ENCODE data around the gene DUSP28.

The DUSP28 gene

GRCh38 chr2:240524963-240525718, 35.0 kb upstream of the DUSP28 start:
- FAIRE-seq (no peak), DNase-seq (ENCODE audit: insufficient read length, low spot score) (no peak)
- TF ChIP-seq PAX5 (IDR thresholded peaks at IDR 0.05; ENCODE audit: insufficient read depth, low read length, severe bottlenecking) (no peak), POLR2AphosphoS5 (IDR thresholded peaks at IDR 0.05; ENCODE audit: low read depth, low read length) (no peak), TAF1 (IDR thresholded peaks at IDR 0.05; ENCODE audit: low read depth, low read length) (no peak), POU2F2 (IDR thresholded peaks at IDR 0.05; ENCODE audit: low read depth, low read length) (no peak), POLR2A (IDR thresholded peaks at IDR 0.05; ENCODE audit: low read depth, low read length) (no peak), SPI1 (IDR thresholded peaks at IDR 0.05; ENCODE audit: low read depth, low read length) (no peak)

- no peak for DNase-seq (ENCODE audit: insufficient read length, low spot score)
- FAIRE-seq: no peak
- TF ChIP-seq POLR2AphosphoS5 (IDR thresholded peaks at IDR 0.05; ENCODE audit: low read depth, low read length) (no peak), TAF1 (IDR thresholded peaks at IDR 0.05; ENCODE audit: low read depth, low read length) (no peak), POU2F2 (IDR thresholded peaks at IDR 0.05; ENCODE audit: low read depth, low read length) (no peak), PAX5 (IDR thresholded peaks at IDR 0.05; ENCODE audit: insufficient read depth, low read length, severe bottlenecking) (no peak), SPI1 (IDR thresholded peaks at IDR 0.05; ENCODE audit: low read depth, low read length) (no peak), POLR2A (IDR thresholded peaks at IDR 0.05; ENCODE audit: low read depth, low read length) (no peak)
Measured at GRCh38 chr2:240525802-240526201, 34.4 kb upstream of the DUSP28 start.

GRCh38 chr2:240526521-240526920, 33.6 kb upstream of the DUSP28 start:
- DNase-seq (ENCODE audit: insufficient read length, low spot score): no peak
- FAIRE-seq: no peak
- TF ChIP-seq POLR2AphosphoS5 (IDR thresholded peaks at IDR 0.05; ENCODE audit: low read depth, low read length) (no peak), POLR2A (IDR thresholded peaks at IDR 0.05; ENCODE audit: low read depth, low read length) (no peak), POU2F2 (IDR thresholded peaks at IDR 0.05; ENCODE audit: low read depth, low read length) (no peak), PAX5 (IDR thresholded peaks at IDR 0.05; ENCODE audit: insufficient read depth, low read length, severe bottlenecking) (no peak), TAF1 (IDR thresholded peaks at IDR 0.05; ENCODE audit: low read depth, low read length) (no peak), SPI1 (IDR thresholded peaks at IDR 0.05; ENCODE audit: low read depth, low read length) (no peak)

GRCh38 chr2:240527153-240527750, 32.9 kb upstream of the DUSP28 start:
- no peak for DNase-seq (ENCODE audit: insufficient read length, low spot score)
- TF ChIP-seq POU2F2 (IDR thresholded peaks at IDR 0.05; ENCODE audit: low read depth, low read length) (no peak), PAX5 (IDR thresholded peaks at IDR 0.05; ENCODE audit: insufficient read depth, low read length, severe bottlenecking) (no peak), SPI1 (IDR thresholded peaks at IDR 0.05; ENCODE audit: low read depth, low read length) (no peak), POLR2A (IDR thresholded peaks at IDR 0.05; ENCODE audit: low read depth, low read length) (no peak), POLR2AphosphoS5 (IDR thresholded peaks at IDR 0.05; ENCODE audit: low read depth, low read length) (no peak), TAF1 (IDR thresholded peaks at IDR 0.05; ENCODE audit: low read depth, low read length) (no peak)
- peak; percentile 54 for FAIRE-seq

GRCh38 chr2:240528406-240529040, 31.6 kb upstream of the DUSP28 start:
- FAIRE-seq: no peak
- no peak for DNase-seq (ENCODE audit: insufficient read length, low spot score)
- TF ChIP-seq POU2F2 (IDR thresholded peaks at IDR 0.05; ENCODE audit: low read depth, low read length) (no peak), PAX5 (IDR thresholded peaks at IDR 0.05; ENCODE audit: insufficient read depth, low read length, severe bottlenecking) (no peak), SPI1 (IDR thresholded peaks at IDR 0.05; ENCODE audit: low read depth, low read length) (no peak), POLR2A (IDR thresholded peaks at IDR 0.05; ENCODE audit: low read depth, low read length) (no peak)

GRCh38 chr2:240529344-240529999, 30.7 kb upstream of the DUSP28 start:
- FAIRE-seq (no peak), DNase-seq (ENCODE audit: insufficient read length, low spot score) (no peak)
- no peak for TF ChIP-seq POLR2AphosphoS5 (IDR thresholded peaks at IDR 0.05; ENCODE audit: low read depth, low read length)
- no peak for TF ChIP-seq POLR2A (IDR thresholded peaks at IDR 0.05; ENCODE audit: low read depth, low read length)
- no peak for TF ChIP-seq SPI1 (IDR thresholded peaks at IDR 0.05; ENCODE audit: low read depth, low read length)
- no peak for TF ChIP-seq PAX5 (IDR thresholded peaks at IDR 0.05; ENCODE audit: insufficient read depth, low read length, severe bottlenecking)
- no peak for TF ChIP-seq TAF1 (IDR thresholded peaks at IDR 0.05; ENCODE audit: low read depth, low read length)
- TF ChIP-seq POU2F2 (IDR thresholded peaks at IDR 0.05; ENCODE audit: low read depth, low read length): no peak

- TF ChIP-seq SPI1 (IDR thresholded peaks at IDR 0.05; ENCODE audit: low read depth, low read length) (no peak), POLR2AphosphoS5 (IDR thresholded peaks at IDR 0.05; ENCODE audit: low read depth, low read length) (no peak), TAF1 (IDR thresholded peaks at IDR 0.05; ENCODE audit: low read depth, low read length) (no peak), POU2F2 (IDR thresholded peaks at IDR 0.05; ENCODE audit: low read depth, low read length) (no peak), PAX5 (IDR thresholded peaks at IDR 0.05; ENCODE audit: insufficient read depth, low read length, severe bottlenecking) (no peak), POLR2A (IDR thresholded peaks at IDR 0.05; ENCODE audit: low read depth, low read length) (no peak)
- DNase-seq (ENCODE audit: insufficient read length, low spot score) (no peak), FAIRE-seq (no peak)
Measured at GRCh38 chr2:240530181-240530580, 30.0 kb upstream of the DUSP28 start.

GRCh38 chr2:240531038-240531437, 29.1 kb upstream of the DUSP28 start:
- TF ChIP-seq POLR2A (IDR thresholded peaks at IDR 0.05; ENCODE audit: low read depth, low read length): no peak
- no peak for TF ChIP-seq SPI1 (IDR thresholded peaks at IDR 0.05; ENCODE audit: low read depth, low read length)
- TF ChIP-seq POU2F2 (IDR thresholded peaks at IDR 0.05; ENCODE audit: low read depth, low read length): no peak
- no peak for TF ChIP-seq PAX5 (IDR thresholded peaks at IDR 0.05; ENCODE audit: insufficient read depth, low read length, severe bottlenecking)
- TF ChIP-seq POLR2AphosphoS5 (IDR thresholded peaks at IDR 0.05; ENCODE audit: low read depth, low read length): no peak
- TF ChIP-seq TAF1 (IDR thresholded peaks at IDR 0.05; ENCODE audit: low read depth, low read length): no peak
- DNase-seq (ENCODE audit: insufficient read length, low spot score): no peak
- no peak for FAIRE-seq

Data from GM12891 (cell line).